SK-N-SH (cell line): Measurements from ENCODE around the gene FAH. TPM values are rescaled to one million over a fixed set of nuclear protein-coding genes. Genes with fewer than 3 reads are reported as not detected.

Experiments used
- CTCF ChIA-PET: fragments of 300-600, 350-600 bp; formaldehyde crosslinking; extraction: SDS; loops from one replicate; lab custom pipeline; 2021; lab: Yijun Ruan, JAX
- POLR2A ChIA-PET: fragments of 350-600 bp; sonication (Branson Sonifier 250); formaldehyde crosslinking; extraction: SDS; loops from one replicate; lab custom pipeline; 2020; ENCODE audit warnings: antibody characterized with exemption, inconsistent platforms; lab: Yijun Ruan, JAX
- DNase-seq: peaks from one replicate; pipeline ENCODE4 v3.0.0; 2012
- H2AFZ ChIP-seq: fragments of 200-600 bp; sonication (generic); 2 replicates; pipeline ENCODE4 v1.8.1; 2016; ENCODE audit warnings: antibody characterized with exemption, mild to moderate bottlenecking, low read depth
- H3F3A ChIP-seq: fragments of 200-600 bp; sonication (generic); replicated peaks from 2 replicates; pipeline ENCODE3; 2016; ENCODE audit warnings: antibody characterized with exemption, mild to moderate bottlenecking; ENCODE audit not compliant: insufficient read depth
- H3K27ac ChIP-seq, 2 experiments: fragments of 200-500 bp in 1 of 2; fragments of 200-600 bp in 1 of 2; sonication (Bioruptor generic) in 1 of 2; sonication (generic), shearing (Covaris generic) in 1 of 2; 2 replicates each; pipeline versions ENCODE4 v1.5.1 to v1.6.1; 2014 to 2016; ENCODE audit warnings: low read depth in 2 of 2, inconsistent platforms in 1 of 2, low read length in 1 of 2, mild to moderate bottlenecking in 1 of 2, mixed read lengths in 1 of 2
- H3K27me3 ChIP-seq: fragments of 200-600 bp; sonication (generic), shearing (Covaris generic); 2 replicates; pipeline ENCODE4 v1.6.1; 2016; ENCODE audit warnings: mixed run types; ENCODE audit not compliant: insufficient read depth
- H3K36me3 ChIP-seq, 2 experiments: fragments of 200-500 bp in 1 of 2; fragments of 200-600 bp in 1 of 2; sonication (Bioruptor generic) in 1 of 2; sonication (generic) in 1 of 2; replicated peaks in 1 of 2; 2 replicates each; pipeline versions ENCODE3 to v1.5.1; 2014 to 2016; ENCODE audit warnings: low read length in 1 of 2, mild to moderate bottlenecking in 1 of 2; ENCODE audit not compliant: insufficient read depth in 2 of 2, control insufficient read depth in 1 of 2
- H3K4me1 ChIP-seq, 2 experiments: fragments of 200-500 bp in 1 of 2; fragments of 200-600 bp in 1 of 2; sonication (Bioruptor generic) in 1 of 2; sonication (generic), shearing (Covaris generic) in 1 of 2; 2 replicates each; pipeline versions ENCODE4 v1.5.1 to v1.6.1; 2014 to 2016; ENCODE audit warnings: low read depth in 1 of 2, low read length in 1 of 2, mixed run types in 1 of 2; ENCODE audit not compliant: insufficient read depth in 2 of 2, control insufficient read depth in 1 of 2
- H3K4me2 ChIP-seq: fragments of 200-600 bp; sonication (generic), shearing (Covaris generic); 2 replicates; pipeline ENCODE4 v1.6.1; 2017; ENCODE audit warnings: mixed run types
- H3K4me3 ChIP-seq, 2 experiments: fragments of 200-500 bp in 1 of 2; fragments of 200-600 bp in 1 of 2; sonication (Bioruptor generic) in 1 of 2; sonication (generic), shearing (Covaris generic) in 1 of 2; 2 replicates each; pipeline versions ENCODE4 v1.5.1 to v1.8.1; 2014 to 2016; ENCODE audit warnings: low read depth in 2 of 2, inconsistent platforms in 1 of 2, low read length in 1 of 2, mild to moderate bottlenecking in 1 of 2, mixed read lengths in 1 of 2, moderate library complexity in 1 of 2
- H3K79me2 ChIP-seq: fragments of 200-600 bp; sonication (generic); 2 replicates; pipeline ENCODE4 v1.8.1; 2017; ENCODE audit warnings: mild to moderate bottlenecking; ENCODE audit not compliant: insufficient read depth
- H3K9ac ChIP-seq: fragments of 200-600 bp; sonication (generic); 2 replicates; pipeline ENCODE4 v1.6.1; 2017; ENCODE audit warnings: mixed run types
- H3K9me2 ChIP-seq: fragments of 200-600 bp; sonication (generic); 2 replicates; pipeline ENCODE4 v1.6.1; 2017; ENCODE audit warnings: mixed run types
- H3K9me3 ChIP-seq: fragments of 200-600 bp; sonication (generic); 2 replicates; pipeline ENCODE4 v1.6.1; 2017; ENCODE audit warnings: mixed run types, mild to moderate bottlenecking, moderate library complexity
- H4K20me1 ChIP-seq: fragments of 200-600 bp; sonication (generic); 2 replicates; pipeline ENCODE4 v1.6.1; 2017; ENCODE audit warnings: mild to moderate bottlenecking, mixed run types; ENCODE audit not compliant: insufficient read depth
- CHD2 ChIP-seq: fragments of 150-350 bp; IDR thresholded peaks from 2 replicates; pipeline ENCODE4 v1.6.1; 2018; ENCODE audit warnings: low read length; ENCODE audit not compliant: partially characterized antibody
- CTCF ChIP-seq: fragments of 200-600 bp; sonication (generic); IDR thresholded peaks from 2 replicates; pipeline ENCODE4 v1.6.1; 2017; ENCODE audit warnings: antibody characterized with exemption, mild to moderate bottlenecking, moderate library complexity
- ELF1 ChIP-seq: IDR thresholded peaks from 2 replicates; pipeline ENCODE4 v1.4.0; 2012
- EZH2phosphoT487 ChIP-seq: fragments of 200-600 bp; sonication (generic); IDR thresholded peaks from 2 replicates; pipeline ENCODE4 v1.6.1; 2017; ENCODE audit warnings: low read depth, mixed run types, mild to moderate bottlenecking, antibody characterized with exemption, moderate library complexity, borderline replicate concordance
- FOXJ3 ChIP-seq: sonication (generic); formaldehyde crosslinking; IDR thresholded peaks from 2 replicates; pipeline ENCODE4 v1.5.1; 2020; ENCODE audit warnings: mild to moderate bottlenecking, missing genetic modification reagents
- FOXM1 ChIP-seq: IDR thresholded peaks from 2 replicates; pipeline ENCODE4 v1.4.0; 2012; ENCODE audit warnings: low read depth, mild to moderate bottlenecking
- GABPA ChIP-seq: IDR thresholded peaks from 2 replicates; pipeline ENCODE4 v1.4.0; 2012; ENCODE audit warnings: low read depth, mild to moderate bottlenecking
- GATA2 ChIP-seq: sonication (generic); formaldehyde crosslinking; IDR thresholded peaks from 2 replicates; pipeline ENCODE4 v1.5.0; 2020; ENCODE audit warnings: mild to moderate bottlenecking, missing genetic modification reagents
- JUND ChIP-seq: IDR thresholded peaks from 2 replicates; pipeline ENCODE4 v1.4.0; 2012
- MEF2A ChIP-seq: IDR thresholded peaks from 2 replicates; pipeline ENCODE4 v1.4.0; 2012; ENCODE audit warnings: low read depth, borderline replicate concordance
- REST ChIP-seq: IDR thresholded peaks from 2 replicates; pipeline ENCODE4 v1.6.1; 2012; ENCODE audit warnings: mild to moderate bottlenecking, low read depth, low read length, moderate library complexity
- RFX5 ChIP-seq: IDR thresholded peaks from 2 replicates; pipeline ENCODE4 v1.6.1; 2012; ENCODE audit warnings: mild to moderate bottlenecking, improper control_type of control experiment, low read length
- RXRA ChIP-seq: IDR thresholded peaks from 2 replicates; pipeline ENCODE4 v1.4.0; 2012; ENCODE audit warnings: low read depth, mild to moderate bottlenecking, borderline replicate concordance
- TCF12 ChIP-seq: IDR thresholded peaks from 2 replicates; pipeline ENCODE4 v1.4.0; 2012
- TEAD4 ChIP-seq: IDR thresholded peaks from 2 replicates; pipeline ENCODE4 v1.4.0; 2012; ENCODE audit warnings: mild to moderate bottlenecking, borderline replicate concordance; ENCODE audit not compliant: insufficient read depth
- USF1 ChIP-seq: IDR thresholded peaks from 2 replicates; pipeline ENCODE4 v1.4.0; 2012; ENCODE audit warnings: low read depth, borderline replicate concordance
- USF2 ChIP-seq: fragments of 150-350 bp; IDR thresholded peaks from 2 replicates; pipeline ENCODE4 v1.6.1; 2017; ENCODE audit warnings: antibody characterized with exemption, low read length, low read depth, borderline replicate concordance
- WGBS: methylation state at CpG from one replicate; pipeline ENCODE4 v1.1.6; 2017; ENCODE audit warnings: low lambda C conversion rate; 5-methylcytosine and 5-hydroxymethylcytosine counted together
- polyA plus RNA-seq, 3 experiments: library from polyadenylated mRNA; depleted of rRNA; stranded (reverse); fragments of >200 nt; gene quantifications; 2 replicates each; pipeline ENCODE4 v1.2.3, GENCODE V29; 2012

The FAH gene
- polyA plus RNA-seq, 1 of the 3 experiments (the other 2 are of a cell fraction): 34.9 TPM

- 27% methylated on average over 2 of the region's 2 CpGs for WGBS
- H3K27me3 ChIP-seq: no peaks in the 10 kb centered on the region
- H3K4me1 ChIP-seq: no peaks in the 10 kb centered on the region
- POLR2A ChIA-PET: no interaction called here
- no peaks in the 10 kb centered on the region for H3K9me3 ChIP-seq
- no peak for DNase-seq
- H3K9ac ChIP-seq: no peak overlapping the region
- no peak overlapping the region for H3K4me3 ChIP-seq
- TF ChIP-seq USF2: no peak
- no peak for TF ChIP-seq GATA2 (CRISPR knock-in tag)
- TF ChIP-seq GABPA: no peak
- no peak for TF ChIP-seq TEAD4
- TF ChIP-seq ELF1: no peak
- no peak for TF ChIP-seq USF1
- no peak for TF ChIP-seq REST
- no peak for TF ChIP-seq FOXM1
- TF ChIP-seq RFX5: no peak
- TF ChIP-seq EZH2phosphoT487: no peak
- TF ChIP-seq MEF2A: no peak
- TF ChIP-seq TCF12: no peak
- TF ChIP-seq CHD2: no peak
- no peak for TF ChIP-seq JUND
- TF ChIP-seq RXRA: no peak
- no peak for TF ChIP-seq FOXJ3 (CRISPR knock-in tag)
- TF ChIP-seq CTCF: no peak
- H2AFZ ChIP-seq: no peak overlapping the region
- H3K9me2 ChIP-seq: no peaks in the 10 kb centered on the region
- no peaks in the 10 kb centered on the region for H3F3A ChIP-seq
- CTCF ChIA-PET: no interaction called here
- no peaks in the 10 kb centered on the region for H3K36me3 ChIP-seq
- no peaks in the 10 kb centered on the region for H3K79me2 ChIP-seq
- no peaks in the 10 kb centered on the region for H4K20me1 ChIP-seq
- no peak overlapping the region for H3K27ac ChIP-seq
- no peak overlapping the region for H3K4me2 ChIP-seq
These were observed 67.2 kb downstream of the FAH start for GRCh38 chr15:80219955-80220354.
